GM12878 (cell line): ENCODE measurements around the gene ZER1. TPM values are rescaled to one million over a fixed set of nuclear protein-coding genes. Genes with fewer than 3 reads are reported as not detected.

ENCODE experiments used
- ATAC-seq: fragments of 200-7000 bp; cut with Tn5 transposase; 3 replicates; pipeline ENCODE4 v1.9.1; 2020; ENCODE audit warnings: mild to moderate bottlenecking, moderate library complexity
- BruUV-seq: library from RNA; stranded (reverse); fragments of 400-500 nt; replicated peaks from 2 replicates; lab custom pipeline; 2021; lab: Mats Ljungman, UMichigan
- CTCF ChIA-PET: fragments of 300-600 bp; sonication (Branson Sonifier 250); formaldehyde crosslinking; extraction: SDS; loops from one replicate; lab custom pipeline; 2021; ENCODE audit warnings: inconsistent platforms; lab: Yijun Ruan, JAX
- POLR2A ChIA-PET: fragments of 350-600 bp; formaldehyde crosslinking; extraction: SDS; loops from one replicate; lab custom pipeline; 2021; ENCODE audit warnings: inconsistent platforms; lab: Charles Lee
- RAD21 ChIA-PET: fragments of 300-600 bp; sonication (Branson Sonifier 250); formaldehyde crosslinking; loops from one replicate; lab custom pipeline; 2023; ENCODE audit warnings: antibody characterized with exemption; ENCODE audit not compliant: unreplicated experiment; lab: Charles Lee
- SMC1A ChIA-PET: fragments of 300-600 bp; sonication (Branson Sonifier 250); formaldehyde crosslinking; loops from one replicate; lab custom pipeline; 2023; ENCODE audit not compliant: unreplicated experiment, uncharacterized antibody; lab: Charles Lee
- DNase-seq: peaks from one replicate; pipeline ENCODE4 v3.0.0-alpha.2; 2011; ENCODE audit warnings: low read depth, low spot score
- FAIRE-seq: peaks from 3 replicates; lab custom pipeline; 2011; peaks lifted over from hg19 to GRCh38; lab: Jason Lieb, UNC
- H2AFZ ChIP-seq: 2 replicates; pipeline ENCODE4 v1.6.0; 2011; ENCODE audit warnings: low read depth, low read length, control low read depth; ENCODE audit not compliant: control insufficient read depth
- H3K27ac ChIP-seq: 2 replicates; pipeline ENCODE4 v1.5.1; 2011; ENCODE audit warnings: control low read depth; ENCODE audit not compliant: control insufficient read depth, insufficient read depth
- H3K27me3 ChIP-seq, 2 experiments: replicated peaks in 1 of 2; 2 replicates each; pipeline versions ENCODE4 v1.6.0 to v1.6.1; 2011; ENCODE audit warnings: low read length in 1 of 2; ENCODE audit not compliant: control insufficient read depth in 2 of 2, insufficient read depth in 2 of 2
- H3K36me3 ChIP-seq, 2 experiments: 2 replicates each; pipeline ENCODE4 v1.5.1; 2011; ENCODE audit warnings: low read length in 1 of 2; ENCODE audit not compliant: control insufficient read depth in 2 of 2, insufficient read depth in 2 of 2
- H3K4me1 ChIP-seq: 2 replicates; pipeline ENCODE4 v1.6.1; 2011; ENCODE audit warnings: mild to moderate bottlenecking, low read length, moderate library complexity, mixed read lengths; ENCODE audit not compliant: control insufficient read depth, insufficient read depth
- H3K4me2 ChIP-seq: 2 replicates; pipeline ENCODE4 v1.6.0; 2011; ENCODE audit warnings: control low read depth; ENCODE audit not compliant: control insufficient read depth, insufficient read depth
- H3K4me3 ChIP-seq: fragments of 200-600 bp; sonication (generic); 2 replicates; pipeline ENCODE4 v1.5.1; 2016
- H3K79me2 ChIP-seq: 2 replicates; pipeline ENCODE4 v1.6.0; 2011; ENCODE audit warnings: low read length; ENCODE audit not compliant: control insufficient read depth, insufficient read depth
- H3K9ac ChIP-seq: 2 replicates; pipeline ENCODE4 v1.8.0; 2011; ENCODE audit warnings: low read length, control low read depth, mixed read lengths; ENCODE audit not compliant: control insufficient read depth, insufficient read depth
- H3K9me3 ChIP-seq: replicated peaks from 3 replicates; pipeline ENCODE4 v1.5.1; 2011; ENCODE audit warnings: mild to moderate bottlenecking, low read length; ENCODE audit not compliant: control insufficient read depth, insufficient read depth
- H4K20me1 ChIP-seq: 2 replicates; pipeline ENCODE4 v1.6.0; 2011; ENCODE audit not compliant: control insufficient read depth, insufficient read depth
- CTCF ChIP-seq, 3 experiments: IDR thresholded peaks in 2 of 3; conservative IDR thresholded peaks in 1 of 3; 2 replicates each; pipeline ENCODE4 v1.5.1; 2011; ENCODE audit warnings: low read depth in 3 of 3, low read length in 3 of 3, mild to moderate bottlenecking in 3 of 3, control low read depth in 2 of 3, moderate library complexity in 2 of 3, inconsistent platforms in 1 of 3, mixed read lengths in 1 of 3; ENCODE audit not compliant: control insufficient read depth in 2 of 3, insufficient read depth in 1 of 3; ENCODE audit errors: extremely low read depth in 1 of 3
- E2F8 ChIP-seq: fragments of 450-650 bp; IDR thresholded peaks from 2 replicates; pipeline ENCODE4 v1.6.1; 2018; ENCODE audit warnings: mild to moderate bottlenecking, low read depth, moderate library complexity; ENCODE audit not compliant: partially characterized antibody
- IRF3 ChIP-seq: fragments of 450-650 bp; IDR thresholded peaks from 2 replicates; pipeline ENCODE4 v1.6.1; 2014; ENCODE audit warnings: mild to moderate bottlenecking
- JUNB ChIP-seq: IDR thresholded peaks from 2 replicates; pipeline ENCODE4 v1.6.1; 2016; ENCODE audit warnings: antibody characterized with exemption, mild to moderate bottlenecking
- NR2F1 ChIP-seq: fragments of 450-650 bp; conservative IDR thresholded peaks from 2 replicates; pipeline ENCODE4 v1.6.1; 2017; ENCODE audit warnings: mild to moderate bottlenecking
- NRF1 ChIP-seq: conservative IDR thresholded peaks from 2 replicates; pipeline ENCODE4 v1.6.1; 2011; ENCODE audit warnings: mild to moderate bottlenecking, low read depth, low read length, improper control_type of control experiment
- POLR2A ChIP-seq: IDR thresholded peaks from 2 replicates; pipeline ENCODE4 v1.6.1; 2011; ENCODE audit warnings: low read depth, mild to moderate bottlenecking, low read length
- ZNF207 ChIP-seq: fragments of 450-650 bp; IDR thresholded peaks from 2 replicates; pipeline ENCODE4 v1.6.1; 2014; ENCODE audit warnings: antibody characterized with exemption, mild to moderate bottlenecking, borderline replicate concordance
- WGBS: methylation state at CpG from one replicate; pipeline ENCODE4 v1.1.6; 2016; ENCODE audit warnings: low lambda C conversion rate; ENCODE audit not compliant: insufficient replicate concordance, insufficient coverage; ENCODE audit errors: missing lambda C conversion rate; 5-methylcytosine and 5-hydroxymethylcytosine counted together
- in situ Hi-C: fragments of 300-500 bp; cut with MboI; formaldehyde crosslinking; loops from 9 replicates; pipeline ENCODE4 v1.14.3; 2018; ENCODE audit warnings: mixed read lengths
- intact Hi-C: fragments of 100-400 bp; cut with micrococcal nuclease; formaldehyde crosslinking; loops from one replicate; pipeline ENCODE4 v1.14.2; 2022; ENCODE audit not compliant: unreplicated experiment
- polyA plus RNA-seq, 11 experiments: library from polyadenylated mRNA; depleted of rRNA in 4 of 11; unstranded in 6 of 11; stranded (reverse) in 5 of 11; fragments of >200 nt; fragmentation: Nextera tagmentation in 4 of 11; fragmentation: Illumina TruSeq in 1 of 11; extraction: Ambion mirVana in 4 of 11; extraction: Trizol in 1 of 11; gene quantifications; 1 replicate in 1 of 11; 2 replicates in 10 of 11; pipeline versions ENCODE4 v1.2.1 to v1.2.3, GENCODE V29; 2011 to 2016; ENCODE audit warnings: inconsistent platforms in 2 of 11, missing spikeins in 2 of 11, low read depth in 1 of 11
- total RNA-seq, 4 experiments: library from RNA; depleted of rRNA in 3 of 4; stranded (reverse); fragments of >200 nt in 3 of 4; fragmentation: Illumina TruSeq in 1 of 4; extraction: Trizol in 1 of 4; gene quantifications; 2 replicates each; pipeline versions ENCODE4 v1.2.1 to v1.2.3, GENCODE V29; 2013 to 2021

ZER1 gene
- total and polyA plus RNA-seq, 10 of the 15 experiments (the other 5 are each of a cell fraction or from before 2014, with no cell fraction given), result 0.32 to 16.9 (median 7.9) TPM

GRCh38 chr9:128720841-128721486, 50.8 kb downstream of the ZER1 start (continued):
- no peak for TF ChIP-seq JUNB

GRCh38 chr9:128719919-128720605, 51.7 kb downstream of the ZER1 start:
- no peak overlapping the region for H3K9ac ChIP-seq
- WGBS, result 98% methylated on average over 30 of the region's 30 CpGs
- H3K4me3 ChIP-seq, result no peak overlapping the region
- no peaks in the 10 kb centered on the region for H3K27me3 ChIP-seq
- ChIA-PET RAD21 (no interaction called here), CTCF (no interaction called here), POLR2A (no interaction called here), SMC1A (no interaction called here)
- no TSS peak for BruUV-seq
- H3K36me3 ChIP-seq, result peaks cover 0 to 4% of the 10 kb centered on the region in 2 experiments; a peak in 2 of 4 replicates
- no peaks in the 10 kb centered on the region for H4K20me1 ChIP-seq
- no peak overlapping the region for H3K27ac ChIP-seq
- TF ChIP-seq POLR2A (0 out of 2 replicates have a peak, but pooled peaks have one; percentile 19), ZNF207 (no peak)
- no peak for ATAC-seq
- intact Hi-C loops, result loop anchor here (5.0 kb wide), 1 partner anchor 227 kb away; the partner anchor contains the start of genes DOLK and NUP188
- DNase-seq, result no peak
- no peak for FAIRE-seq
- peaks cover 20% of the 10 kb centered on the region for H3K79me2 ChIP-seq
- H3K4me2 ChIP-seq, result no peak overlapping the region
- H3K4me1 ChIP-seq, result peaks cover 3% of the 10 kb centered on the region
- H2AFZ ChIP-seq, result no peak overlapping the region
- in situ Hi-C loops, result no loop called here
- H3K9me3 ChIP-seq, result no peaks in the 10 kb centered on the region

GRCh38 chr9:128718475-128718874, 53.3 kb downstream of the ZER1 start:
- Histone ChIP-seq H3K4me1 (no peaks in the 10 kb centered on the region), H3K9ac (no peak overlapping the region), H3K36me3 (peaks cover 0 to 4% of the 10 kb centered on the region in 2 experiments; a peak in 2 of 4 replicates), H4K20me1 (no peaks in the 10 kb centered on the region), H3K4me3 (no peak overlapping the region), H3K9me3 (no peaks in the 10 kb centered on the region), H3K27ac (no peak overlapping the region), H3K79me2 (peaks cover 10% of the 10 kb centered on the region), H3K27me3 (no peaks in the 10 kb centered on the region), H2AFZ (no peak overlapping the region), H3K4me2 (no peak overlapping the region)
- ATAC-seq (no peak), FAIRE-seq (no peak), DNase-seq (no peak)
- in situ Hi-C loops (no loop called here), intact Hi-C loops (no loop called here)
- no TSS peak for BruUV-seq
- ChIA-PET POLR2A (no interaction called here), SMC1A (no interaction called here), RAD21 (no interaction called here), CTCF (interaction anchor here (0.6 to 0.8 kb wide), 2 partner anchors 58 to 100 kb away, joined by 3 read pairs; partner anchors contain the start of gene ENDOG)
- WGBS, result 73% methylated on average over 5 of the region's 5 CpGs
- TF ChIP-seq CTCF (IDR thresholded peaks at IDR 0.05 in 2 of 3, conservative IDR thresholded peaks at IDR 0.05 in 1 of 3; ENCODE audit: control insufficient read depth in 2 of 3, extremely low read depth in 1 of 3, insufficient read depth in 1 of 3, low read depth in 3 of 3, low read length in 3 of 3) (no peak), IRF3 (no peak), NR2F1 (no peak), NRF1 (no peak), E2F8 (no peak)
